Anterior cingulate cortex (tissue), 58 donors: ENCODE results near the gene TPK1.
"Not testable (repeated sequence)": the region's sequence is repeated elsewhere in the genome, so short reads cannot be mapped to it uniquely, and the experiment has no call there.

Experiments used
- DNase-seq, 58 donors: peaks; one replicate each; lab custom pipeline; 2025; lab: John Stamatoyannopoulos, UW

Gene TPK1

GRCh38 chr7:144782883-144783282 is 53.0 kb downstream of the TPK1 start:
- no peak for DNase-seq

- DNase-seq = no peak
Measured at GRCh38 chr7:144780071-144780608, 55.7 kb downstream of the TPK1 start.

- not testable (repeated sequence) for DNase-seq
Measured at GRCh38 chr7:144777889-144778288, 58.0 kb downstream of the TPK1 start.

- no peak for DNase-seq
Measured at GRCh38 chr7:144777005-144777839, 58.6 kb downstream of the TPK1 start.

GRCh38 chr7:144776447-144776846 is 59.4 kb downstream of the TPK1 start:
- DNase-seq = no peak

GRCh38 chr7:144775749-144776148 is 60.1 kb downstream of the TPK1 start:
- no peak for DNase-seq

DNA sequence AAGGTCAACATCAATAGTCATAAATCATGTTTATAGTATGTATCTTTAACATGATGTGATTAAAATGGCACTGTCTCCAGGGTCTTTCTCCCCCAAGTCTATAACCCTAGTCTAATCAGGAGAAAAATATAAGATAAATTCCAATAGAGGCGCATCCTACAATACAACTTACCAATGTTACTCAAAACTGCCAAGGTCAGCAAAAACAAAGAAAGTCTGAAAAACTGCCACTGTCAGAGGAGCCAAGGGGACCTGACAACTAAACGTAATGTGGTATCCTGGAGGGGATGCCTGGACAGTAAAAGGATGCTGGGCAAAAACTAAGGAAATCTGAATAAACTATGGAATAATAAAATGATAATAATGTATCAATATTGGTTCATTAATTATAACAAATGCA is 63.9 kb downstream of the TPK1 start:
- DNase-seq = no peak

- no peak for DNase-seq
Measured at GRCh38 chr7:144771174-144771573, 64.7 kb downstream of the TPK1 start.

- no peak for DNase-seq
Measured at GRCh38 chr7:144769352-144769751, 66.5 kb downstream of the TPK1 start.

- no peak for DNase-seq
Measured at GRCh38 chr7:144768633-144769032, 67.2 kb downstream of the TPK1 start.

GRCh38 chr7:144763291-144763690 is 72.6 kb downstream of the TPK1 start:
- no peak for DNase-seq

- DNase-seq = no peak
Measured at GRCh38 chr7:144762853-144763252, 73.0 kb downstream of the TPK1 start.

GRCh38 chr7:144761493-144761892 is 74.4 kb downstream of the TPK1 start:
- no peak for DNase-seq

- no peak for DNase-seq
Measured at GRCh38 chr7:144759653-144760052, 76.2 kb downstream of the TPK1 start.

DNA sequence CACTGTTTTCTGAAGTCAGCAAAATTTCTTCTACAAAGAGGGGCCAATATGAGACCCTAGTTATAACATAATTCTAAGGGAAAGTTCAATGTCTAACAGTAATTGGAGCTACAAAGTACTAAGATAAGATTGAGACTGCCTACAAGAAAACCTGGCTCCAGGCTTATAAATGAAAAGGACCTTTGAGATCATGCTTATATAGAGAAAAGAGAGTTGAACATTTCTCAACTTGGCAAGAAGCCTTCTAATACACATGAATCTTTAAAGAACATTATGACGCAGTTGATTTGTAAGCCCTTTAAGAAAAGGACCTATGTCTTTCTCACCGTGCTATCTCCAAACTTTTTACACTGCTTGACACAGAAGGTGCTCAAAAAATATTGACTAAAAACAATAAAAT is 87.9 kb downstream of the TPK1 start:
- no peak for DNase-seq

GRCh38 chr7:144738708-144739314 is 97.0 kb downstream of the TPK1 start:
- DNase-seq = peak in 2 of 58 donors; percentile 4 to 18

DNA sequence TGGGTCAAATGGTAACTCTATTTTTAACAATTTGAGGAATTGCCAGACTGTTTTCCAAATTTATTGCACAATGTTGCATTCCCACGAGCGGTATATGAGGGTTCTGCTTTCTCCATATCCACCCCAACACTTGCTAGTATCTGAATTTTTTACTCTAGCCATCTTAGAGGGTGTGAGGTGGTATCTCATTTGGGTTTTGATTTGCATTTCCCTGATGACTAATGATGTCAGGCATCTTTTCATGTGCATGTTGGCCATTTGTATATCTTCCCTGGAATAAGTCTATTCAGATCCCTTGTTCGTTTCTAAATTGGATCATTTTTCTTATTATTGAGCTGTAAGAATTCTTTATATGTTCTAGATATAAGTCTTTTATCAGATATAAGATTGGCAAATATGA is 97.7 kb downstream of the TPK1 start:
- DNase-seq = no peak

- DNase-seq = no peak
Measured at GRCh38 chr7:144736880-144737493, 98.9 kb downstream of the TPK1 start.

DNA sequence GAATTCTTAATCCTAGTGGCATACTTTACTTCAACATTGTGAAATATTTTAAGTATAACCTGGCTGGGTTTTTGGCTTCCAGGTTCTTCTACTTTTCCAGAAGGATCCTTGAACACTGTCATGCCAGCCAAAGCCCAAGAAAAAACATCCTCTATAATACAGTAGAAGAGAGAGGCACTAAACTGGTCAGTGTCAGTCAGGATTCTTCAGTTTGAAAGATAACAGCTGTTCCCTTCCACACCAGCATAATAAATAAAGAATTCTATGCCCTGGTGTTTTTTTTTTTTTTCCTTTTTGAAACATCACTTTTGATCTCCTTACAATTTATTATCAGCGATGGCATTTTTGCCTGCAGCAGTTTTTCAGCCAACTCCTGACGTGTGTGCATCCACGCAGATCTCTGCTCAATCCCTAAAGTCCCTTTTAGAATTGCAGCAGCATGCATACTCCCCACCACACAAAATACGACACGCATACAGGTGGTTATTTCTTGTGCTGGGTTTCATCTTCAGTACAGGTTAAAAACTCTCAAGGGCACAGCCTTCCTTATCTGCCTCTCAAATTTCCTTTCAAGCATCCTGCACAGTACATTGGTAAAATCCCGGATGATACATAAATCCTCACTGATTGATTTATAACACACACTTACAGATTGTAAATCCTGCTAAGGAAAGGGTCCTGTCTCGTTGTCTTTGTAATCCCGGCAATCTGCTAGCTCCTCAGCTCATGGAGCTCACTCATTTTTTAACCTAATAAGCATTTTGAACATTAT is 100.2 kb downstream of the TPK1 start:
- no peak for DNase-seq

- no peak for DNase-seq
Measured at GRCh38 chr7:144731661-144732351, 104.0 kb downstream of the TPK1 start.
